Measurements from ENCODE around the gene WNT4.

Gene WNT4

DNA sequence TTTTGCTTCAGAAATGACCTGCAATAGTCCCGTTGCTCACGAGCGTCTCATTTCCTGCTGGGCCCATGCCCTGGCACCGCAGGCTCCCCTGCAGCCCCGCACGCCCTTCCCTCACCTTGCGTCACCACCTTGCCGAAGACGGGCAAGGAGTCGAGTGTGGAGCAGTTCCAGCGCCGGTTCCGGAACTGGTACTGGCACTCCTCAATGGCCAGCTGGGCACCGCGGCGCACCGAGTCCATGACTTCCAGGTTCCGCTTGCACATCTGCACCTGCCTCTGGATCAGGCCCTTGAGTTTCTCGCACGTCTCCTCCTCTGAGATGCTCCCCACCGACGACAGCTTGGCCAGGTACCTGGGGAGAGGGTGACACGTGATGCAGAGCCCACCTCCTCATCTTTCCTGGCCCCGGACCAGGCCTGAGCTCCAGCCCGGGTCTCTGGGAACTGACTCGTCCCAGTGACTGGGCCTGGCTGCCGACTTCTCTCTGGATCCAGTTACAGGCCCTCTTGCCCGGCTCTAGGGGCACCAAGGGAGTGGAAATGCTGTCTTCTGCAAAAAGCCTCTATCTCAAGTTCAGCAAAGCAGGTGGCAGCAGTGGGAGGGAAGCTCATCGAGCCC is 13.3 kb downstream of the WNT4 start:
- DNase-seq (ENCODE audit: low read depth in 2 of 2), result no peak

DNA sequence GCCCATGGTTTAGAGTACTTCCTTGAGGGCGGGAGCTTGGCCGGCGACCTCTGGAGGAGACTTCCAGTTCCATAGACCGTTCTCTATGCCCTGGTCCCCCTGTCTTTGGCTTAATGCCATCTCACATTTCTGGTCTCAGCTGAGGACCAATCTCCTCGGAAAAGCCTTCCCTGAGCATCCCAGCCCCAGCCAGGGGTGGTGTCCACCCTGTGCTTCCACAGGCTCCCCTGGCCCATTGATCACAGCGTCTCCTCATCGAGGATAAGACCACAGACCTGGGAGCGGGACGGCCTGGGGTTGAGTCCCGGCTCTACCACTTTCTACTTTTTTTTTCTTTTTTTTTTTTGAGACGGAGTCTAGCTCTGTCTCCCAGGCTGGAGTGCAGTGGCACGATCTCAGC is 14.5 kb downstream of the WNT4 start:
- no peak for DNase-seq (ENCODE audit: low read depth in 2 of 2)

GRCh38 chr1:22127731-22128130 is 15.2 kb downstream of the WNT4 start:
- no peak for DNase-seq (ENCODE audit: low read depth in 2 of 2)

DNA sequence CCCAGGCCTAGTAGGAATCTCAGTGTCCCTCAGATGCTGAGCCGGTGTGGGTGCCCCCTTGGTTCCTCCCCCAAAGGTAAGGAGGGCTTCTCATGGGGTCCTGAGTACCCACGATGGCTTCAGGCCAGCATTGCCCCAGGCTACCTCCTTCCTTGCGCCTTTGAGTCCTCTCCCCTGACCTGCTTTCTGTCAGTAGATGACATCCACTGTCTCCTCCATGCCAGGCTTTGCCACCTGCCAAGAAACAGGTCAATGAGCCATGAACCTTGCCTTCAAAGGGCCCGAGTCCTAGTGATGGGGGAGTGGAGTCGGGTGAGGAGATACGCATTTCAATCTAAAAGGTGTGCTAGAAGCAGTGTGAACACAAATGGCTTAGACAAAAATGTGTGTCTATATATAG is 15.6 kb downstream of the WNT4 start:
- DNase-seq (ENCODE audit: low read depth in 2 of 2), result no peak

DNA sequence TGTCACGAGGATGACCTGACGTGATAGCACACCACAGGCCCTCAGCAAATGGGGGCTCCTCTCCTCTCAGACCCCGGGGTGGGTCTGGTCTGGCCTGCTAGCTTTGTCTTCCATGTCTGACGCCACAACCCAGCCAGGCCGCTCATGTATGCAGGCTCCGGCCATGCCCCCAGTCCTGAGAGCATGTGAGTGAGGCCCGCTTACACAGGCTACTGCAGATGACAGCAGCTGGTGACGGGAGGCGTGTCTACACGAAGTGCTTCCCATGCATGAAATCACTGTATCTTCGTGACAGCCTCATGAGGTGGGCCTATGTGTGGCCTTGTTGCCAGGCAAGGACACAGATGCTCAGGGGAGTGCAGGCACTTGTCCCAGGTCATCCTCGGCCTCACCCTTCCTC is 16.4 kb downstream of the WNT4 start:
- DNase-seq (ENCODE audit: low read depth in 2 of 2), result no peak

DNA sequence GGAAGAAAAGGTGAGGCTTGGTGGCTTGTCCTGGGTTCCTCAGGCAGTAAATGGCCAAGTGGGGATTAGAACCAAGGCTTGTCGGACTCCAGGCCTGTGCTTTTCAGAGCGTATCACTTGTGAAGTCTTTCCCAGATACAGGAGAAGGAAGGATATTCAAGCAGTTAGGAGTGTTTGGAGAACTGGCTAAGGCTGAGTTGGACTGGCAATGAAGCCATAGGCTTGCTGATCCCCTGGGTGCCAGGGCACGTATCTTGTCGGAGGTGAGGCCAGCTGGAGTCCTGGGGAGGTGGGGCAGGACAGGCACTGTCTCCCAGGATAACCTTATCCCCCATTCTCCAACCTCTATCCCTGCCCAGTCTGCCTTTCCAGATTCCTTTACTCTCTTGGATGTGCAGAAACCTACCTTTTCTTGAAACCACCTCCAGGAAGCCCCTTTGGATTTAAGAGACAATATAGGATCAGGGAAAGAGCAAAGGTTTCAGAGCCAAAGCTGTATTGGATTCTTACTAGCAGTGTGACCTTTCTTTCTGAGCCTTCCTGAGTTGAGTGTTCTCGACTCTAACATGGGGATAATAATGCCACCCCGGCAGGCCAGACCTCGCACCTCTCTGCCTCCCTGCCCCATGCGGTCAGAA is 18.2 kb downstream of the WNT4 start:
- DNase-seq (ENCODE audit: low read depth in 2 of 2), result no peak

DNA sequence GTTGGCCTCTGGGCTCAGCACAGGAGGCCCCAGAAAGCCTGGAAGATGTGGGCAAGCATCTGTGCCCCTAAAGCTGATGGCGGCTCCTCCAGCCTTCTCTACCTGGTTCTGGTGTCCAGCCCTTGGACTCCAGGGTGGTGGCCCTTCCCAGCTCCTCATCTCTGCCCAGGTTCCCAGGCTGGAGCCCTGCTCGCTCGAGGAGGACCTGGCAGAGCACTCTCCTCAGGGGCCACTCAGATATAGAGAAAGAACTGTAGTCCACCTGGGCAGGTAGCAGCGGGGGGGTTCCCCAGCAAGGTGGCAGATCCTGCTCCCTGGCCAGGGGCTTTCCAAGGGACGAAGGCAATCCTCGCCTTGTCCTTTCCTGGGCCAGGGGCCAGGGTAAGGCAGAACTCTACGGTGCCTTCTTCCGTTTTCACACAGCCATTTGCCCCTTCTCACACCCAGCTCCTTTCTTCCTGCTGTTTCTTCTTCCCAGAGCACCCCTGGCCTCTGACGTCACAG is 18.9 kb downstream of the WNT4 start:
- DNase-seq (ENCODE audit: low read depth in 2 of 2), result no peak

- no peak for DNase-seq (ENCODE audit: low read depth in 2 of 2)
Measured at GRCh38 chr1:22123071-22123390, 19.9 kb downstream of the WNT4 start.

DNA sequence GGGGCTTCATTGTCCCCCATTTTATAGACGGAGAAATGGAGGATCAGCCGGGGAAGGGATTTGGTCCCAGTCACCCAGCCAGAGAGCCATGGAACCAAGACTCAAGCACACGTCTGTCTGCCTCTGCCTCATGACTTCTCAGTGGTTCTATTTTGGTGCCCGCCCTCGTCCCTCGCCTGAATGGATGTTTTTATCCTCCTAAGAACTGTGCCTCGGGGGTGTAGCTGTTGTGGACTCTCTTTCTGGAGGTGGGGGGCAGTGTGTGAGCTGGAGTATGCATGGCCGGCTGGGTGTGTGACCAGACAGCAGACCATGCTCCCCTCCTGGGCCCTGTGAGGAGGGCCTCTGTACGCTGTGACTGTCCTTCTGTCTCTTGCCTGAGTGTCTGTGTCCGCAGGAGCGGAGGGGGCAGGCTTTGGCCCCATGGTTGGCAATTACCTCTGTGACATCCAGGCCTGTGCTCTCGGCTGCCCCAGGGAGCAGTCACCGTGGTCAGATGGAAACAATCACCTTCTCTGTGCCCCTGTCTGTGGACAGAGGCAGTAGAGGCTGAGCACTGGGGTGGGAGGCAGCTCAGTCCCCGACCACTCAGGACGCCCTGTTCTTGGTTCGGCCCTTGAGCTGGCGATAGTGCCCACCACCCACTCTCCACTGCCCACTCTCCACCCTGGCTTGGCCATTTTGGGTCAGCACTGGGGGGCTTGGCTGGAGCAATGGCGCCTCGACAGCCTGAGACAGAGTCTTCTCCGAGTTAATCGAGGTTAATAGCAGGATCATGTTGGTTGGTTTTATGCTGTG is 20.4 kb downstream of the WNT4 start:
- DNase-seq (ENCODE audit: low read depth in 2 of 2), result no peak

DNA sequence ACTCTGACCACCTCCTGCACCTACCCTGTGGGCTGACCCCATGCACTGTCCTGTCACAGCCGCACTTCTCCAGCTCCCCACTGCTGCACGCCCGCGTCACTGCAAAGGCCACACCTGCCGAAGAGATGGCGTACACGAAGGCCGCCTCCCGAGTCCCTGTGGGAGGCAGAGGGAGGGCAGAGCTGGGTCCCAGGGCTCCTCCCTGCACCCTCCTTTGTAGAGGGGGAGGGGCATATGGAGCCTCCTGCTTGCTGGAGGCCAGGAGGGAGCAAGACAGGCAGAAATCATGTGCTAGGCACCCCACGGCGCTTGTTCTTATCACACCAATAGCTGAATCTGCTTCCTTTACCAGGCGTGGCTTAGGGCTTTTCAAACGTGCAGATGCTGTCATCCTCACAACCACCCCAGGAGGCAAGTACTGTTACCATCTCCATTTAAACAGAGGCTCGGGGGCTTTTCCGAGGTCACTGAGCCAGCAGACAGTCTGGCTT is 21.4 kb downstream of the WNT4 start:
- no peak for DNase-seq (ENCODE audit: low read depth in 2 of 2)

- no peak for DNase-seq (ENCODE audit: low read depth in 2 of 2)
Measured at GRCh38 chr1:22120469-22120790, 22.5 kb downstream of the WNT4 start.

DNA sequence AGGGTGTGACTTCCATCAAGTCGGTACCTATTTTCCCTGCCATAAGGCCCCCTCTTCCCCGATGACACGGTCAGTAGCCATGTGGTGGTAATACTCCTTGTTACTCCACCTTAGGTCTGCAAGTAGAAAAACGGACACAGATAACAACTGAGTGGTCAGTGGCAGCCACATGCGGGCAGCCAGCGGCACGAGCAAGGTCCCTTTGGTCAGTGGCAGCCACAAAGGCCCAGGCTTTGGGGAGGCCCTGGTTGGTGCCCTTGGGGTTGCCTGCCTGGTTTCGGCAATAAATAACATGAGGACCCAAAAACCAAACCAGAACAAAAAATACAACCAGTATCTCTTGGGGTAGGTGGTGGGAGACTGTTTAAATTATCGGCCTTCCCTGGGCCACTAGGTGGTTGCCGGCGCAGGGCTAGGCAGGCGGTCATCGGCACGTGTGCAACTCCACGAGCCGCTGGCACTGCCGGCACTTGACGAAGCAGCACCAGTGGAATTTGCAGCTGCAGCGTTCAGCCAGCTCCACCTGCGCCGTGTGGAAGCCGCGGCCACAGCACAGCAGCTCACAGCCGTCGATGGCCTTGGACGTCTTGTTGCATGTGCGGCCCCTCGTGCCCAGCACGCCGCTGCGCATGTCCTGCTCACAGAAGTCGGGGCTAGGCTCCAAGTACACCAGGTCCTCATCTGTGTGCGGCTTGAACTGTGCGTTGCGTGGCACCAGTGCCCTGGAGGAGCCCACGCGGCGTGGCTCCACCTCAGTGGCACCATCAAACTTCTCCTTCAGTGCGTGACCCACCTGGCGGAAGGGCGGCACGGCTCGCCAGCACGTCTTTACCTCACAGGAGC is 23.1 kb downstream of the WNT4 start:
- no peak for DNase-seq (ENCODE audit: low read depth in 2 of 2)

DNA sequence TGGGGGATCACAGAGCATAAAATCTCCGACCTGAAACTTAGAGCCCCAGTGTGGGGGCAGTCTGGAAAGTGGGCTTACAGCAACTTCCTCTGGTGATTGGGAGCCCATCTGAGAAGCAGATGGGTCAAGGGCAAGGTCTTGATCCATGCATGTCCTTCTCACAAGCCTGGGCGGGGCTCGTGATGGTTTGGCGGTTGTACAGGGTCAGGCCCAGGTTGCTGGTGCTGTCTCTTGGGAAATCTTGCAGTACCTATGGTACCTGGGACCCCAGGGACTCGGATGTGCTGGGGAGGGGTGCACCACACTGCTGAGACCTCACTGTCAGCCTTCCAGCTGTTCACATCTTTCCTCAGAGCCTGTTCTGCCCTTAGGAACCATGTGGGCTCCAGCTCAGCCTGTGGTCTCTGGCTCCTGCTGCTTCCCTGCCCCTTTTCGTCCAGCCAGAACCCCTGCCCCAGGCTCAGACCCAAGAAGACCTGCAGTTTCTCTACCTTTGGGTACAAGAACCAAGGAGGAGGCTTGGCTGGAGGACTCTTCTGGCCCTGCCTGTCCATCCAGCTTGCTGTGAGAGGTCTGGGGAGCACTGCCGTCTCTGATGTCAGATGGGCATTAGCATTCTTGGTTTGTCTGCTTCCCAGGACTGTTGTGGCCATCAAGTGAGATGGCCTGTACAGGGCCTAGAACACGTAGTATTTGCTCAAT is 24.5 kb downstream of the WNT4 start:
- no peak for DNase-seq (ENCODE audit: low read depth in 2 of 2)

GRCh38 chr1:22117851-22118250 is 25.0 kb downstream of the WNT4 start:
- DNase-seq (ENCODE audit: low read depth in 2 of 2), result no peak

DNA sequence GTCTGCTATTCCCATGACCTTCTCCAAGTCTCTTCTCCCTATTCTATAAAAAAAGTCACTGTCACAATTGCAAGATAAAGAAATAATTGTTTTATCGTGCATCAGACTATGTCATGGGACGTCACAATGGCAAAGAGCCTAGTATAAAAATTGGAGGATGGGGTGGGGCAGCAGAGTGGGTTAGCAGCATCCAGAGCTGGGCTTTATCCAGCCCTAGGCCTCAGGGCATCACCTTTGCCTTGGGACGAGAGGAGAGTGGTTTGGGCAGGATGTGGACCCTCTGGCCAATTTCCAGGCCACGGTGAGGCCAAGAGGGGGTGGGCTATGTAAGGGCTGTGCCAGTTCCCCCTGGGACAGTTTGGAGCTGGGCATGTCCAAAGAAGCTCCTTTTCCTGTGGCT is 25.7 kb downstream of the WNT4 start:
- DNase-seq (ENCODE audit: low read depth in 2 of 2), result no peak

DNA sequence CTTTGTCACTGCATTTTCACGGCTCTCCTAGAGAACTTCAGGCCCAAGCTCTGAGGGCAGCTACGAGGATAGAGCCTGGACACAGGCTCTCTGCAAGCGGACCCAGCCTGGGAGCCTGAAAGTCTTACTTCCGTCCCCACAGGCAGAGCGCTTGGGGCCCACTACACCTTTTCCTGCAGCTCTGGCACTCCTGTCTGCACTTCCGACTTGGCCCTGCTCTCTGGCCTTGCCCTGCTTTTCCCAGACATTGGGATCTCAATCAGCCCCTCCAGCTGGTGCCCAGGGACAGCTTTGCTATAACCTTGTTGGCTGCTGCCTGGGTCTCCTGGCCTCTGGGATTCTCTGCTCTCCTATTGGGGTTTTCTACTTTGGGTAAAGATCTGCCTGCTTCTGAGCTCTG is 27.6 kb downstream of the WNT4 start:
- no peak for DNase-seq (ENCODE audit: low read depth in 2 of 2)

DNA sequence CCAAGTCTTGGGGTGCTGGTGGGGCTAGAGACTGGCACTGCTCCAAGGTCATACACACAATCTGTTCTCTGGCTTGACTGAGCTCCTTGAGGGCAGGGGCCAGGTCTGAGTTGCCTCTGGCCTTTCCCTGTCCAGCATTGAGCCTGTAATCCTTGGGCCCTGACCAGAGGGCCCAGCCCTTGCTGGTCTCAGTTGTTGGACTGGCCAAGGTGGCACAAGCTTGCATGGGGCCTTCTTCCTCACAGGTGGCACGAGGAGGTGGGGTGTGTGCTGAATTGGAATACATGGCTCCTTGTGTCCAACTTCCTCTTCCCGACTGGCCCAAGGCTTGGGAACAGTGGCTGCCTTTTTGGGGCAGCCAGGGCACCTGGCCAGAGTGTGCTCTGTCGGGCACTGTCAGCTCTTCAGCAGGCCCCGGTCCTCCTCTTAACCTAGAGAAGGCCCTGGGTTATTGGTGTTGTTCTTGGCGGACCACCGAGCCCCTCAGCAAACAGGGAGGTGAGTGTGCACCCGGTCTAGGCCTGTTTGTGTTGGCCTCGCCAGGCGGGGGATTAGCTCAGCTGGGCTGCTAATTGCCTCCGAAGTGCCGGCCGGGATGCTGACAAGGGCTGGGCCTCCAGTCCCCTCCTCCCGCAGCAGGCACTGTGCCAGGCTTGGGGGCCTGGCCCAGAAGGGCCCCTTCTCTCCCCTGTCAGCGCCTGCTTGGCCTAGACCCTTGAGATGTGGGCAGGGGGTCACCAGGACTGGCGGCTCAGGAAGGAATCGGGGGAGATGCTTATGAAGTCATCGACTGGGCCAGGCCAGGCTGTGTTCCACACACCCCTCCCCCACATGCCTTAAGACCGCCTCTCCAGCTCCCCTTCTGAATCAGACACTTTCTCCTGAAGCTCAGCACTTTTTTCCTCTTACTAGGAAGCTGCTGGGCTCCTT is 28.5 kb downstream of the WNT4 start:
- no peak for DNase-seq (ENCODE audit: low read depth in 2 of 2)

DNA sequence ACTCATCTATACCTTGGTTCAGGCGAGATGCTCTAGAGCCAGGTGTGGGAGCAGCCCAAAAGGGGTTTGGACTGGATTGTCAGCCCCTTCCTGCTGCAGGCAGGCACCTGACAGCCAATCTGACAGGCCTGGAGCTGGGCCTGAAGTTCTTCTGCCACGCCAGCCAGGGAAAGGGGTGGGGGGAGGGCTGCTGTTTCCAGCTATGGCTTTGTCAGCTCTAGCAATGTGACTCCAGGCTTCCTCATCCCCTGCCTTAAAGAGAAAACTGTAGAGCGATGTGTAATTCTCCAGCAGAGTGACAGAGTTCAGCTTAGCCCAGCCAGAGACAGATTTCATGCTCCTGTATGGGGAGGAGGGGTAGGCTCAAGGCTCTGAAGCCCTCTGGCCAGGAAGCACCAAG is 30.3 kb downstream of the WNT4 start:
- DNase-seq (ENCODE audit: low read depth in 2 of 2), result no peak

DNA sequence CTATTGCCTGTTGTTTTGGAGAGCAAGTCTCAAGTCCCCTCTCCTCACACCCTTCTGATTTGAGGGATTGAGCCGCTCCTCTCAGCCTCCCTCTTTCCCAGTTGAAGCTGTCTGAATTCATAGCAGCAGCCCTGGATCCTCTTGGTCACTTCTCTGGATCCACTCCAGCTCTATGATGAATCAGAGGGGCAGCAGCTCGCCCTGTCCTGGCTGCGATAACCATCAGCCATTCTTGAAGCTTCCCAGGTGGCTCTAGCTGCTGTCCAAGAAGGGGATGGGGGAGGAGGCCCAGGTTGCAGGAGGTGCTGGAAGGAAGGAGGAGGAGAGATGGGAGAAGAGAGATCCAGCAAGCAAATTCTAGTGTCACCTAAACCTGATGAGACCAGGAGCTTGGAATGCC is 31.3 kb downstream of the WNT4 start:
- no peak for DNase-seq (ENCODE audit: low read depth in 2 of 2)

DNA sequence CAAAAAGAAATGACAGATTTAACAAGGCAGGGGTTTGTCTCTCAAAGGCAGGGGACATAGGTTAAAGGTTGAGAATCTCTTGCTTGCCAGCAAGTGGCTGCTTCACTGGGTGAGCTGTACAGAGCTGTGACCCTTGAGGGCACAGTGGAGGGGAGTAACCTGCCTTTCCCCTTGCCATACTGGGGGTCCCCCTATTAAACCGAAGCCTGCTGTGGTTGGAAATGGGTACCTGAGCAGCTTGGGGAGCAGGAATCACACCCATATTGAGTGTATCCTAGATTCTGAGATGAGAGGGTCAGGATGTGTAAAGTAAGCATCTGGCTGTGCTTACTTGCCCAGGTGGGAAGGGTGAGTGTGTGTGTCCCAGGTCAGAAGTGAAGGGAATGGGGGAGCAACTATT is 31.8 kb downstream of the WNT4 start:
- no peak for DNase-seq (ENCODE audit: low read depth in 2 of 2)

DNA sequence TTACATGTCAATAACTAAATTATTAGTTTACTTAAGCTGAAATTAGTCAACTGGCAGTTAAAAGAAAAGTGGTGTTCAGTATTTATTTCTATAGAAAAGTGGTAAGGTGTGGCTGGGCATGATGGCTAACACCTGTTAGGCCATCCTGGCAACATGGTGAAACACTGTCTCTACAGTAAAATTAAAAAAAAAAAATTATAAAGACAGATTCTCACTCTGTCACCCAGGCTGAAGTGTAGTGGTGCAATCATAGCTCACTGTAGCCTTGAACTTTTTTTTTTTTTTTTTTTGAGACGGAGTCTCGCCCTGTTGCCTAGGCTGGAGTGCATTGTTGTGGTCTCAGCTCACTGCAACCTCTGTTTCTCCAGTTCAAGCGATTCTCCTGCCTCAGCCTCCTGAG is 32.9 kb downstream of the WNT4 start:
- DNase-seq (ENCODE audit: low read depth in 2 of 2), result no peak
